ENCODE measurements around the gene IL17RE.
"Not testable (repeated sequence)": the region's sequence is repeated elsewhere in the genome, so short reads cannot be mapped to it uniquely, and the experiment has no call there.

The IL17RE gene, protein sequence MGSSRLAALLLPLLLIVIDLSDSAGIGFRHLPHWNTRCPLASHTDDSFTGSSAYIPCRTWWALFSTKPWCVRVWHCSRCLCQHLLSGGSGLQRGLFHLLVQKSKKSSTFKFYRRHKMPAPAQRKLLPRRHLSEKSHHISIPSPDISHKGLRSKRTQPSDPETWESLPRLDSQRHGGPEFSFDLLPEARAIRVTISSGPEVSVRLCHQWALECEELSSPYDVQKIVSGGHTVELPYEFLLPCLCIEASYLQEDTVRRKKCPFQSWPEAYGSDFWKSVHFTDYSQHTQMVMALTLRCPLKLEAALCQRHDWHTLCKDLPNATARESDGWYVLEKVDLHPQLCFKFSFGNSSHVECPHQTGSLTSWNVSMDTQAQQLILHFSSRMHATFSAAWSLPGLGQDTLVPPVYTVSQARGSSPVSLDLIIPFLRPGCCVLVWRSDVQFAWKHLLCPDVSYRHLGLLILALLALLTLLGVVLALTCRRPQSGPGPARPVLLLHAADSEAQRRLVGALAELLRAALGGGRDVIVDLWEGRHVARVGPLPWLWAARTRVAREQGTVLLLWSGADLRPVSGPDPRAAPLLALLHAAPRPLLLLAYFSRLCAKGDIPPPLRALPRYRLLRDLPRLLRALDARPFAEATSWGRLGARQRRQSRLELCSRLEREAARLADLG

DNA sequence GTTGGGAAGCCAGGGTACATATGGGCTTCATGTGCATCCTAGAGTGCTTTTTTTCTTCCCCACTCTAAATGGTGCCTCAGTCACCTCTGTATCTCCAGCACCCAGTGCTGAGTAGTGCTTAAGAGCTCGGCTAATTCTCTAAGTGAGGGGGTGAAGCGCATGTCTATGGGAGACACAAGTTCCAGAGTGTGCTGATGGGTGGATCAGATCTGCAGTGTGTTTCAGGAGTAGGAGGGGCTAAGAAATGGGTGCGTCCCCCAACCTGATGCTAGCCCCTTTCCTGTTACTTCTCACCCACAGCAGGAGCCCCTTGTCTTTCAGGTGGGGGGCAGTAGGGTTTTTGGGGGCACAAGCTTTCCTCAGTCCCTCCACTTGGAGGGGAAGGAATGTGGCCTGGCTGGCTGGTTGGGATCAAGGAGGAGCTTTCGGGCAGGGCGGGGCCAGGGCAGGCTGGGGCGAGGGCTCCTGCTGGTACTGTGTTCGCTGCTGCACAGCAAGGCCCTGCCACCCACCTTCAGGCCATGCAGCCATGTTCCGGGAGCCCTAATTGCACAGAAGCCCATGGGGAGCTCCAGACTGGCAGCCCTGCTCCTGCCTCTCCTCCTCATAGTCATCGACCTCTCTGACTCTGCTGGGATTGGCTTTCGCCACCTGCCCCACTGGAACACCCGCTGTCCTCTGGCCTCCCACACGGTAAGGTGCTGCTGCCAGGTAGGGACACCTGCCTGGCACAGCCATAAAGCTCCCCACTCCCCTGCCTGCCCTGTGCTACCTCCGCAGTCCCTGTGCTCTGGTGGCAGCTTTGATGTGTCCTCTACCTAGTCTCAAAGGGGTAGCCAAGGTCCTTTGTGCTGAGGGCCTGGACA, at the start of gene IL17RE:
IL17RE (plus strand) TSS at position 477 of the 866 bp plus-strand sequence; CDS start at position 562, 85 bp downstream.
- no peak for DNase-seq

DNA sequence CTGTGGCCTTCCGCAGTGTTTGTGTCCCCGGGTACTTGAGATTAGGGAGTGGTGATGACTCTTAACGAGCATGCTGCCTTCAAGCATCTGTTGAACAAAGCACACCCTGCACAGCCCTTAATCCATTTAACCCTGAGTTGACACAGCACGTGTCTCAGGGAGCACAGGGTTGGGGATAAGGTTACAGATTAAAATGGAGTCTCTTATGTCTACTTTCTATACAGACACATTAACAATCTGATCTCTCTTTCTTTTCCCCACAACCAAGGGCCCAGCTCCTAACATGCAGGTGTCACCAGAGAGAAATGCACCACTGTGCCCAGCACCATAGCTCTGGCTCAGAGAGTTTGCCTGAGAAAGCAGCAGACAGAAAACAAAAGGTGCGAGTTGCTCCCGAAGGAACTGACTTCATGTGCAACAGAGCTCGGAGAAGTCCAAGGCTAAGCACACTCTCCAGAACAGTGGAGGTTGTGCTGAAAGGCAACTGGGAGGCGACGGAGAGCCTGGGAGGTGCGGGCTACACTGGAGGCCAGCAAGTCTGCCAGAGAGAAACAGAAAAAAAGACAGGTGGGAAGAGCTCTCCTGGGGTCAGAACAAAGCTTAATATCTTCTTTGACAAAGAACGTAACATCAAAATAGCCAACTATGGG, 48.2 kb upstream of the IL17RE start:
- not testable (repeated sequence) for DNase-seq

DNA sequence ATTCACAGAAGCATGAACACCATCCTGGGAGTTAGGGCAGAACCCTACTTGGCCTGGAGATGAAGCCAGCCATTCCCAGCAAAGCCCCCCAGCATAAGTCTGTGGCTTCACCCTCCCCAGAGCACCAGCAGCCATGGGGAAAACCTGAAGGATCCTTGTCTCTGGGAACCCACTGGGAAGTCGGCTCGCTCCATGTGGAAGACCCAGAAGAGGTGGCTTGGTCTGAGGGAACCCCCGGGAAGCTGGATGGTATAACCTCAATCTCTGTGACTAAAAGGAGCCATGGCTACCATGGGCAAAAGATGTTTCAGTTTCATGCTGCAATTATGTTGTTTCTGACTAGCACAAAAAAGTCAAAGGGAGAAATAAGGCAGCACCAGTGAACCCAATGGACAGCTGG, 47.1 kb upstream of the IL17RE start:
- DNase-seq = no peak

DNA sequence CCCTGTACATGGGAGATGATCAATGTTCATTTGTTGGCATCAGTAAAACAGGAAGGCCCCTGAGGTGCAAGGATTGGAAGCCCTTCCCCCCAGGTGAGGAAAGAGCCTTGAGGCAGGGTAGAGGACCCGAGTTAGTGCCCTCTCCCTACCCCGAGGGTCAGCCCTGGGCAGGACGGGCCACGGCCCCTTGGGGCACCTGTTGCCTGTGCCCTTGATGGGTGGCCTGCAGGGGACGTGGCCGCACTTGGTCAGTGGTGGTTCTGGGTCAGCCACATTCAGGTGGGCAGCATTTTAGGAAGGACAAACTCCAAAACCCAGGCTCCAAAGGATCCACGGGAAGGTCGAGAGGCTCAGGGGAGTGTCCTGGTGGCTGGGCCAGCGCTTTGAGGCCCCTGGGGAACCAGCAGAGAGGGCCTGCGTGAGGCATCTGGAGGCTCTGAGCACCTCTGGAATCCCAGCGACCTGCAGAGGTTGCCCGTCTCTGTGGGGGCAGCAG, 43.1 kb upstream of the IL17RE start:
- no peak for DNase-seq

DNA sequence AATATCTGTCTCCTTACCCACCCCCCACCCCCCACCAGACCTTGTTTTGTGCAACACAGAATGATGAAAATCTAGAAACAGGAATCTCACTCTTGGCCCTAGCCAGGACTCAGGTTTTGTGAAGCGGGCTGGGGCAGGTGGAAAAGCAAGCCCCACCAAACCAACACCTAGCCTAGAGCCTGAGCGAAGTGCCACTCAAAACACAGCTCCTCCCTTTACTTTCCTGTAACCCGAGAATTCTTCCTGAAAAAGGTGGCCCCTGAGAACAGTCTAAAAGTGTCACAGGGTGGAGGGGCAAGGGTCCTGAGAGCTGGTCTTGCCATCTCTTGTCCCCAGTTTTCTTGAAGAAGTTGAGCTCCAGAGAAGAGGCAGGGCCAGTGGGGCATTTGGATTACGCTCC, 41.4 kb upstream of the IL17RE start:
- DNase-seq = no peak

DNA sequence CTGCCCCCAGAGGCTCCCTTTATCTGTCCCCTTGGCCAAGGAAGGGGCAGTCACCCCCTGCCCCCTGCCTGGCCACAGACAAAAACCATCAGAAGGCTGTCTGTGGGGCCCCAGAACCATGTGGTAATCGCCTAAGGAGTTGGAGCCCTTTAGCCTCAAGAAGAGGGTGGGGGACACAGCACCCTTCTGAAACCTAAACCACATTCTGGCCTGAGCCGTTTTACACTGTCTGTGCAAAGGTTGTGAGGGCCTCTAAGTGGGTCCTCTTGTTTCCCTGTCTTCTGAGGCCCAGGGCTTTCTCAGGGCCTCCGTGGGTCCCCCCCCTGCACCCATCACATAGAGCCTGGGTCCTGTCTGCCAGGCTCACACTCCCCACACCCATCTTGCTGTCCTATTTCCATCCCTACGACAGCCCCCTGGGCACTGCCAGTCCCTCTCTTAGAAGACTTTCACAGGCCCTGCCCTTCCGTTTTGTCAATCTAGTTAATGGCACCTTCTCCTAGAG, 41.0 kb upstream of the IL17RE start:
- no peak for DNase-seq

DNA sequence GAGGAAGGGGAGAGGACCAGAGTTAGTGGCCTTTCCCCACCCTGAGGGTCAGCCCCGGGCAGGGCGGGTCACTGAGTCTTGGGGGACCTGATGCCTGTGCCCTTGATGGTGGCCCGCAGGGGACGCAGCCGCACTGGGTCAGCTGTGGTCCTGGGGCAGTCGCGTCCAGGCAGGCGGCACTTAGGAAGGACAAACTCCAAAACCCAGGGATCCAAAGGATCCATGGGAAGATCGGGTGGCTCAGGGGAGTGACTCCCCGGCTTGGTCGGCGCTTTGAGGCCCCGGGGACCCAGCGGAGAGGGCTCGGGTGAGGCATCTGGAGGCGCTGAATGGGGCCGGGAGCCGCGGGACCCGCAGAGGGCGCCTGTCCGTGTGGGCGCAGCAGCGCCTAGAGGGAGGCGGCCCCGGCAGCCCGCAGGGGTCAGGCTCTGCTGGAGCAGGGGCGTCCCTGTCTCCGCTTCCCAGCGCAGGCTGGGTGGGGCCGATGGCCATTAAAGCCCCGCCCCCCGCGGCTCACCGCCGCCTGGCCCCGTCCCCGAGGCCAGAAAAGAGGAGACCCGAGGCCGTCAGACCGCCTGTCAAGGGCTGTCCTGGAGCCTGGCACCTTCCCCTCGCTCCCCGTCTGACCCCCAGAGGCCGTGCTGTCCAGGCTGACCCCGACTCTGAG, 40.1 kb upstream of the IL17RE start:
- DNase-seq = peak; percentile 20

DNA sequence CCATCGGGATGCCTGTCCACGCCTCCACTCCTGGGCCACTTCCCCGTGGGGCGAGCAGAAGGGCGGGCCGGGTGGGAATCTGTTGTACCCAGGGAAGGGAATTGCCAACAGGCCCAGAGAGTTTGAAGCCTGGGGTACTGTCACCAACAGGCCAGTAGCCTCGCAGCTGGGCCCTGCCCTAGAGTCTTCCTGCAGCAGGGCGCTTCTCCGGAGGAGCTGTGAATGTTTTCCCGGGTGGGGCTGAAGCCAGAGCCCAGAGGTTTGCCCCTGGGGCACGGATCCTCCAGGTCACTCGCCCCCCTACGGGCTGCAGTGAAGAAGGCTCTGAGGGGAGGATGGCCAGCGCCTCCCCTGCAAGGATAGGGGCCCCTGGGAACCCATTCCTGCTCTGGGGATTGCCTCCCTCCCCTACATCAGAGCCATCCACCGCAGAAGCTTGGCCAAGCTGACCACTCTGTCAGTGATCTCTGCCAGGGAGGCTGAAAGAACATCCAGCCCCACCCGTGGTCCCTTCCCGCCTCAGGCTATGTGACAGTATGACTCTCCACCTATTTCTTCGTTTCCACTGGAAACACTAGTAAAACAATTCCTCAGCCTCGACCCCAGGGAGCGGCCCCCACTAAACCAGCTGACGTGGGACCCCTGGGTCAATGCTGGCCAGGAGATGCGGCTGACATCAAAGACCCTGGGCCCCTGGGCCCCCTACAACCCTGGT, 39.4 kb upstream of the IL17RE start:
- no peak for DNase-seq

DNA sequence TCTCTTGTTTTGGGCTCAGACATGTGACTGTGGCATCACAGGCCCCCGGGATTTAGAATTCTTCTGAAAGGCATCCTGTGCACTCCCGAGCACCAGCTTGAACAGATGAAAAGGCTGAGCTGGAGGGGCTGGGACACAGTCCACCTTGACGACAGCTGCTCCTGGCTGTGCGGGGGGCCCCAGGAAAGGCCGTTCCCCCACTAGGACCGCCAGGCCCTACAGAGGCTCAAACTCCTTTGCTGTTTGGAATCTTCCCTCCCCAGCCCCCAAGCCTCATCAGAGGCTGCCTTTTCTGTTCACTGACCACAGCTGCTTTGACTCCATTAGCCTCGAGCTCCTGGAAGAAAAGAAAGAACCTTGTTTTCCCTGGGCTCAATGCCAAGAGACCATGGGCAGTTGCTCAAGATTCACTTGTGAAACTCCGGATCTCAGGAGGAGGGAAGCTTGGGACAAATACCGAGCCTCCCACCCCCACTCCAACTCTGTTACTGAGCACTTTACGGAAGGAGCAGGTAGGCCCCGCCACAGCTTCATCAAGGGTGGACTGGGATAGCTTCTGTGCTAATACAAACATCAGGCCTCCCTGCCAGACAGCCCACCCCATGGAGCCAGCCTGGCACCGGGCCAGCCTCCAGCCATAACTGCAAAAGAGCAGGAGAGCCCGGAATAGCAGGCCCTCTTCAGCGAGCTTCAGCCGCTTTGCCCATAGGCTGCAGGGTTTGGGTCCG, 38.3 kb upstream of the IL17RE start:
- no peak for DNase-seq

DNA sequence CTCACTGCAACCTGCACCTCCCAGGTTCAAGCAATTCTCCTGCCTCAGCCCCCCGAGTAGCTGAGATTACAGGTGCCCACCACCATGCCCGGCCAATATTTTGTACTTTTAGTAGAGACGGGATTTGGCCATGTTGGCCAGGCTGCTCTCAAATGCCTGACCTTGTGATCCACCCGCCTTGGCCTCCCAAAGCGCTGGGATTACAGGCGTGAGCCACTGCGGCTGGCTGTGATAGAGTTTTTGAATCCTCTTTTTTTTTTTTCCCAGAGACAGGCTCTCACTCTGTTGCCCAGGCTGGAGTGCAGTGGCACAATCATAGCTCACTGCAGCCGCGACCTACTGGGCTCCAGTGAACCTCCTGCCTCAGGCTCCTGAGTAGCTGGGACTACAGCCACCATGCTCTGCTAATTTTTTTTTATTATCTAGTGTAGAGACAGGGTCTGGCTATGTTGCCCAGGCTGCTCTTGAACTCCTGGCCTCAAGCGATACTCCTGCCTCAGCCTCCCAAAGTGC, 37.5 kb upstream of the IL17RE start:
- not testable (repeated sequence) for DNase-seq

DNA sequence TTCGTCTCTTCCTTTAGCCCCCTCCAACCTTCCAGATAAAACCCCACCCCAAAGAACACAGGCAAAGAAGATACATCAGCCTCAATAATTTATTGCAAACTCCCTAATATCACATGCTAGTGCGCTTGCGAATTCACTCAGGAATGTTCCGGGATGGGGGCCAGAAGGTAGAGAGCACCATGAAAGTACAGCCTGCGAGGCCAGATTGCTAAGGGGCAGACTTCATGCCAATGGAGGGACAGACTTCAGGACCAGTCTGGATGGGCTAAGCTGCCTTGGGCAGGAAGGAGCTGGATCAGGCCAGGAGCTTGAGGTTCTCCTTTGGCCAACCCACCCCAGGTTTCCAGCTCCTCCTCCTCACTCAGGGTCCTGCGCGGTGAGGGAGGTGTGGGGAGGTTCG, 36.0 kb upstream of the IL17RE start:
- DNase-seq = no peak

DNA sequence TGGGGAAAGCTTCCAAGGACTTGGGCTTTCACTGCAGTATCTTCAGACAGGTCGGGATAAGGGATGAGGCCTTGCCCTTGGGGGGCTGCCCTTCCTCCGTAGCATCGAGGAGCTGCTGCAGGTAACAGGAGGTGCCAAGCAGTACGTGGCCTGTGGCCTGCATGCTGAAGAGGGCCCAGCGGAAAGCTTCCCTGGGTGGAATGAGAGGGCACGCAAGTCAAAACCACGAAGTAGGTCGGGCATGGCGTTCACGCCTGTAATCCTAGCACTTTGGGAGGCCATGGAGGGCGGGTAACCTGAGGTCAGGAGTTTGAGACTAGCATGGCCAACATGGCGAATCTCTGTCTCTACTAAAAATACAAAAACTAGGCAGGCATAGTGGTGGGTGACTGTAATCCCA, 35.5 kb upstream of the IL17RE start:
- no peak for DNase-seq

DNA sequence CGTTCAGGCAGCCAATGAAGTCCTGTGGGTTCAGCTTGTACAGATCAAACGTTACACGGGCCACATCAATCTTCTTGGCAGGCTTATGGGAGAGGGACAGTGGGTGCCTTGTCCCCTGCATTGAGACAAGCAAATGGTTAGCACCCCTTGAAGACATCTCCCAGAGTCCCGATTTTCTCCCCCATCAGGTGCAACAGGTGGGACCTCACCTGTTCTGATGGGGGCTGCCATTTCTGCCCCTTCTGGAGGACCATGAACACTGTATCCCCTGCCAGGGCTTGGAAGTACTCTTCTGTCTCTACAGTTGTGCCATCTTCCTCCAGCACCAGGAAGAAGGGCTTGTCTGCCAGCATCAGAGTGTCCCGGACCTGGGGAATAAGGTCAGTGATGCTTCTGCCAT, 32.7 kb upstream of the IL17RE start:
- no peak for DNase-seq

DNA sequence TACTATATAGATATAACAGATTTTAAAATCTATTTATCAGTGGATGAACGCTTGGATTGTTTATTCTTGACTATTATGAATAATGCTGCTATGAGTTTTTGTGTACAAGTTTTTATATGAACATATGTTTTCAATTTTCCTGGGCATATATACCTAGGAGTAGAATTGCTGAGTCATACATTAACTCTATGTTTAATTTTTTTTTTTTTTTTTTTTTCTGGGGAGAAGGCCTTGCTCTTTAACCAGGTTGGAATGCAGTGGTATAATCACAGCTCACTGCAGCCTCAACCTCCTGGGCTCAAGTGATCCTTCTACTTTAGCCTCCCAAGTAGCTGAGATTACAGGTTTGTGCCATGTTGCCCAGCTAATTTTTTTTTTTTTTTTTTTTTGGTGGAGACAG, 31.7 kb upstream of the IL17RE start:
- DNase-seq = no peak

DNA sequence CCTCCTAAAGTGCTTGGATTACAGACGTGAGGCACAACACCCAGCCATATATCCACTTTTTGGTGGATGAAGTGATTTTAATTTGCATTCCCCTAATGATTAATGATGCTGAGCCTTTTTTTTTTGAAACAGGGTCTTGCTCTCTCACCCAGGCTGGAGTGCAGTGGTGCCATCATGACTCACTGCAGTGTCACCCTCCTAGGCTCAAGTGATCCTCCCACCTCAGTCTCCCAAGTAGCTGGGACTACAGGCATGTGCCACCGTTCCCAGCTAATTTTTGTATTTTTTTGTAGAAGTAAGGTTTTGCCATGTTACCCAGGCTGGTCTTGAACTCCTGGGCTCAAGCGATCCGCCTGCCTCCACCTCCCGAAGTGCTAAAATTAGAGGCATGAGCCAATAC, 30.6 kb upstream of the IL17RE start:
- not testable (repeated sequence) for DNase-seq

DNA sequence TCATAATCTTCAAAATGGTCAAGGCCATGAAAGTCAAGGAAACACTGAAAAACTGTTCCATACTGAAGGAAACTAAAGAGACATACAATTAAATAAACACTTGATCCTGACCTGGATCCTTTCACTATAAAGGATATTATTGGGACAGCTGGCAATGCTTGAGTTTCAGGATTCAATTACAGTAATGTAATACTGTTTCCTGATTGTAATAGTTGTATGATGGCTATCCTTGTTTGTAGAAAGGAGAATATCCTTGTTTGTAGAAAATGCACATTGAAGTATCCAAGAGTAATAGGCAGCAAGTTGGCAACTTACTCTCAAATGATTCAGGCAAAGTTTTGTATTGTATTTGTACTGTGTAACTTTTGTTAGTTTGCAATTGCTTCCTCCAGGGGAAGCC, 27.2 kb upstream of the IL17RE start:
- no peak for DNase-seq

DNA sequence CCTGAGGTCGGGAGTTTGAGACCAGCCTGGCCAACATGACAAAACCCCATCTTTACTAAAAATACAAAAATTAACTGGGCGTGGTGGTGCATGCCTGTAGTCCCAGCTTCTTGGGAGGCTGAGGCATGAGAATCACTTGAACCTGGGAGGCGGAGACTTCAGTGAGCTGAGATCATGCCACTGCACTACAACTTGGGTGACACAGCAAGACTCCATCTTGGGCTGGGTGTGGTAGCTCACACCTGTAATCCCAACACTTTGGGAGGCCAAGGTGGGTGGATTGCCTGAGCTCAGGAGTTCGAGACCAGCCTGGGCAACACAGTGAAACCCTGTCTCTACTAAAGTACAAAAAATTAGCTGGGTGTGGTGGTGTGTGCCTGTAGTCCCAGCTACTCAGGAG, 26.4 kb upstream of the IL17RE start:
- DNase-seq = not testable (repeated sequence)

DNA sequence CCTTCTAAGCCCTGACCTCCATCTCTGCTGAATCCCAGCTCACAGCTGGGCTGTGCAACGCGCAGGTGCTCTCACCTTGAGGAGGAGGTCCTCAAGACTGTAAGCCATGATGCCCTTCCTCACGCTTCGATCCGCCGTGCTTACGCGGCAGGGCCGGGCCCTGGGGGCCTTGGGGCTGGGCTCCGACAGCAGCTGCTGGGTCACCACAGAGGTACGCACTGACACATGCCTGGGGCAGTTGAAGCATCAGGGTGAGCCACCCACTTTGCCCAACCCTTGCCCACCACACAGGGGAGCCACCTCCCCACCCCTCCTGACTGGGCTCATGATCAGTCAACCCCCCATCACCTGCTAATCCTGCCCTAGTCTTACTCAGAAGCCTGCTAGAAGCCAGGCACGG, 25.7 kb upstream of the IL17RE start:
- DNase-seq = no peak

DNA sequence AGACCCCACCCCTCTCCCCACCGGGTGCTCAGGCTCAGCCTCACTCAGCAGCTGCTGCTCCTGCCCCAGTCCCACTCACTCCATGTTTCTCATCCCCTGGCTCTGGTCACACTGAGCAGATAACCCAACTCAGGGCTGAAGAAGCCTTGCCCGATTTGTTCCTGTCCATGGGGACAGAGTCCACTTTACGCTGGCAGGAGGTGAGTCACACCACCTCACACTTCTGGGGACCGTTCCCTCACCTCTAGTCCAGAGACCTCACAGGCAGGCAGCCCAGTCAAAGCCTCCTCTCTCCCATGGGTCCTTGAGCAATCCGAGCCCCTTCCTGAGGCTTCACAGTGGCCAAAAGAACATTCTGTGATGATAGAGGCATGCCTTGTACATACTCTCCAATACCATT, 23.9 kb upstream of the IL17RE start:
- DNase-seq = no peak

DNA sequence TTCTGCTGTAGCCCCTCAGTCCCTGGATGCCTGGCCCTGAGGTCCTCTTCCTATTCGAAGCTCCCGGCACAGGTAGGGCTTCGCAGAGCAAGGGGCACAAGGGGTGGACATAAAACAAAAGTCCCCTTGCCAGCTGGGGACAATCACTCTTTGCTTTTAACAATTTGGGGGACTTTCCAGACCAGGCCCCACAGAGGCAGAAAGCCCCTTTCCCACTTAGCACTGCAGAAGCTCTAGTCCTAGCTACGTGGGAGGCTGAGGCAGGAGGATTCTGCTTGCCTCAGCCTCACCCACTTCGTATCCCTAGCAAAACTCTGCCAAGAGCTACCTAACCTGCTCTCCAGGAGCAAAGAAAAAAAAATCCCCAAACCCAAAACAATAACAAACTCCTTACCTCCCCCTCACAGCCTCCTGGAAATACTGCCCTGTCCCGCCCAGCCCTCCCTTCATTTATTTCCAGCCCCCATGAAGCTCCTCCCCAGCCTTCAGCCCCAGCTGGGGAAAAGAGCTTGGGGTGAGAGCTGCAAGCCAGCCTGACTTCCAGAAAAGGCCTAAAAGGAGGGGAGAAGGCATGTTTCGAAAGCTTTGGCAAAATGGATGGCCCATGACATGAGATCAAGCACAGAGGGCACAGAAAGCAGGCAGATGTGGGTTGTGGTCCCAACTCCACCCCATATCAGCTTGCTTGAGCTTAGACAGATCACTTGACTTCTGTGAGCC, 22.7 kb upstream of the IL17RE start, which contains the start of gene CIDEC:
CIDEC (minus strand) TSS at position 424 of the 720 bp plus-strand sequence. CDS start 1,767 bp downstream, outside the sequence.
- DNase-seq = no peak
